Adrenal gland (tissue), 12 donors: ENCODE measurements around the gene ANKRD11. TPM values are rescaled to one million over a fixed set of nuclear protein-coding genes. Genes with fewer than 3 reads are reported as not detected.

ENCODE experiments used
- DNase-seq, 7 donors: peaks; one replicate each; pipeline ENCODE4 v3.0.0-alpha.2; 2019 to 2020
- H3K27ac ChIP-seq, 5 donors: fragments of 200-600 bp; sonication (generic) in 4 of 5; 1 replicate in 3 of 5; 2 replicates in 2 of 5; pipeline versions ENCODE4 v1.5.1 to v1.8.0; 2016 to 2020; ENCODE audit warnings: mild to moderate bottlenecking in 1 of 5
- H3K27me3 ChIP-seq: fragments of 200-600 bp; 2 replicates; pipeline ENCODE4 v1.8.0; 2021
- H3K36me3 ChIP-seq, 2 donors: fragments of 200-600 bp; replicated peaks in 1 of 2; 1 replicate in 1 of 2; 2 replicates in 1 of 2; pipeline versions ENCODE4 v1.5.1 to v1.8.0; 2018 to 2022
- H3K4me1 ChIP-seq, 2 donors: fragments of 200-600 bp; replicated peaks in 1 of 2; 1 replicate in 1 of 2; 2 replicates in 1 of 2; pipeline versions ENCODE4 v1.5.1 to v1.8.0; 2018 to 2021
- H3K4me3 ChIP-seq, 4 donors: fragments of 200-600 bp; sonication (generic) in 3 of 4; one replicate each; pipeline ENCODE4 v1.5.1; 2016 to 2018
- H3K9me3 ChIP-seq, 3 donors: fragments of 200-600 bp; sonication (generic) in 1 of 3; replicated peaks in 1 of 3; 1 replicate in 2 of 3; 2 replicates in 1 of 3; pipeline versions ENCODE4 v1.5.1 to v1.8.0; 2016 to 2021
- CTCF ChIP-seq, 6 experiments: fragments of 450-650 bp in 4 of 6; fragments of 200-600 bp in 2 of 6; sonication (generic) in 1 of 6; IDR thresholded peaks; 1 replicate in 5 of 6; 2 replicates in 1 of 6; pipeline versions ENCODE4 v1.5.1 to v1.8.0; 2016 to 2021; ENCODE audit warnings: antibody characterized with exemption in 6 of 6, mild to moderate bottlenecking in 2 of 6, moderate library complexity in 1 of 6
- POLR2A ChIP-seq, 2 donors: fragments of 450-650 bp; IDR thresholded peaks; one replicate each; pipeline ENCODE4 v1.6.1; 2017; ENCODE audit warnings: antibody characterized with exemption in 2 of 2, mild to moderate bottlenecking in 2 of 2, moderate library complexity in 1 of 2
- WGBS, 4 donors: extraction: QIAGEN DNeasy Blood & Tissue Kit in 2 of 4; methylation state at CpG; one replicate each; pipeline versions ENCODE4 v1.1.5 to v1.1.7; 2013 to 2017; 5-methylcytosine and 5-hydroxymethylcytosine counted together
- intact Hi-C, 2 donors: fragments of 100-400 bp; cut with DNase I; formaldehyde crosslinking; loops; one replicate each; pipeline versions ENCODE4 v1.14.1 to v1.15.0; 2022 to 2023
- polyA plus RNA-seq, 3 donors: library from polyadenylated mRNA; stranded (reverse); fragments of 200-250 nt in 2 of 3; fragments of 350-450 nt in 1 of 3; fragmentation: Illumina TruSeq in 1 of 3; extraction: RNeasy Lipid Tissue Mini Kit (QIAGEN cat#74804) in 1 of 3; gene quantifications; one replicate each; pipeline ENCODE4 v1.2.3, GENCODE V29; 2013 to 2014
- total RNA-seq, 9 donors: library from RNA; depleted of rRNA in 4 of 9; stranded (reverse); fragments of >200 nt in 4 of 9; fragments of 120-200 nt in 1 of 9; fragmentation: NEBNext Ultra II Directional in 1 of 9; extraction: Animal tissue kit (Norgen Biotek cat#: 25700) in 1 of 9; gene quantifications; one replicate each; pipeline versions ENCODE4 v1.1.0 to v1.2.4, GENCODE V29; 2013 to 2023
- donor health status: healthy with polysubstance abuse.
- donor health status: Bipolar disorder and iron deficiency.
- donor health status: DM: yes; HTN: yes; CAD: no.
- donor health status: DM: no; HTN: no; CAD: no.
- donor health status: DM: no; HTN: no; CAD: no.
- donor health status: DM: yes; HTN: yes; CAD: no.

The ANKRD11 gene
- total and polyA plus RNA-seq, 12 donors, result 29.7 to 127 (median 80.1) TPM

- H3K27me3 ChIP-seq, result no peaks in the 10 kb centered on the region
- intact Hi-C loops, result no loop called here
- no peak overlapping the region for H3K27ac ChIP-seq
- peaks cover 0 to 9% of the 10 kb centered on the region in 2 donors for H3K4me1 ChIP-seq
- TF ChIP-seq POLR2A (IDR thresholded peaks at IDR 0.05) (no peak), CTCF (IDR thresholded peaks at IDR 0.05) (no peak)
- DNase-seq, result no peak
- H3K4me3 ChIP-seq, result no peak overlapping the region
- no peaks in the 10 kb centered on the region for H3K9me3 ChIP-seq
- WGBS, 4 donors, result 94% methylated on average over 22 to 39 of the region's 39 CpGs
- H3K36me3 ChIP-seq, result peaks cover 0 to 60% of the 10 kb centered on the region in 2 donors
These were observed 214.3 kb downstream of the ANKRD11 start for GRCh38 chr16:89275837-89276720.

- H3K9me3 ChIP-seq, result no peaks in the 10 kb centered on the region
- no peak for TF ChIP-seq CTCF (IDR thresholded peaks at IDR 0.05)
- TF ChIP-seq POLR2A (IDR thresholded peaks at IDR 0.05), result no peak
- no peak overlapping the region for H3K27ac ChIP-seq
- intact Hi-C loops, result no loop called here
- no peaks in the 10 kb centered on the region for H3K27me3 ChIP-seq
- H3K4me1 ChIP-seq, result peaks cover 0 to 10% of the 10 kb centered on the region in 2 donors
- H3K4me3 ChIP-seq, result no peak overlapping the region
- peaks cover 0 to 60% of the 10 kb centered on the region in 2 donors for H3K36me3 ChIP-seq
- DNase-seq, result no peak
- 86 to 95% (median 93%) methylated on average over 5 to 11 of the region's 11 CpGs for WGBS, 4 donors
These were observed 215.1 kb downstream of the ANKRD11 start for GRCh38 chr16:89275284-89275584.

GRCh38 chr16:89274561-89275283 is 215.6 kb downstream of the ANKRD11 start:
- H3K4me1 ChIP-seq, result peaks cover 0 to 15% of the 10 kb centered on the region in 2 donors
- WGBS, 4 donors, result 93 to 96% (median 95%) methylated on average over 17 to 30 of the region's 30 CpGs

More at GRCh38 chr16:89274561-89275283, 215.6 kb downstream of the ANKRD11 start:
- Histone ChIP-seq H3K4me3 (no peak overlapping the region), H3K36me3 (peaks cover 0 to 60% of the 10 kb centered on the region in 2 donors), H3K9me3 (no peaks in the 10 kb centered on the region), H3K27ac (no peak overlapping the region), H3K27me3 (no peaks in the 10 kb centered on the region)
- DNase-seq, result no peak
- no peak for TF ChIP-seq CTCF (IDR thresholded peaks at IDR 0.05)
- no peak for TF ChIP-seq POLR2A (IDR thresholded peaks at IDR 0.05)
- intact Hi-C loops, result no loop called here
